ENCODE data around the gene PCDHAC2. TPM values are rescaled to one million over a fixed set of nuclear protein-coding genes. Genes with fewer than 3 reads are reported as not detected.

Gene PCDHAC2
- total RNA-seq, 1 donor from 2014 or later: 2.1 TPM

DNA sequence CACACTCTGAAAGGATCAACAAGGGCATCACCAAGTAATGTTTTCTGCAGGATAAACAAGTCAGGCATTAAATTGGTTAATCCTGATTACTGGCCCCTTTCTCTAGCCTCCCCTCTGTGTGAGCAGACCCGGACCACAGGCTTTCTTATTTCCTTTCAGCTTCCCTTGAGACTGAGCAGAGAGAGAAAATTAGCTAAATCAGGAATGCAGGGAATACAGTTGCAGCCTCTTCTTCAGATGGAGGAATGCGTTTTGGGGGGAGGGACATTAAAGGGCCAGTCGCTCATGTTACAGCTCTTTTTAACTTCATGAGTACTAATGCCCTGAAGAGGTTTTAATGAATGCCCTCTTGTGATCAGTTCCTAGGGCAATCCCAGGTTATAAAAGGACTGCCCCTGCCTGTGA is 19.8 kb downstream of the PCDHAC2 start:
- H3K9ac ChIP-seq (ENCODE audit: low read depth in 1 of 3, low read length in 3 of 3): no peak overlapping the region
- H3K36me3 ChIP-seq (ENCODE audit: control insufficient read depth in 3 of 3, insufficient read depth in 3 of 3, low read length in 3 of 3): no peaks in the 10 kb centered on the region
- H3K9me3 ChIP-seq (ENCODE audit: control insufficient read depth in 3 of 3, low read length in 3 of 3): no peaks in the 10 kb centered on the region
- no peak overlapping the region for H3K27ac ChIP-seq (ENCODE audit: low read depth, low read length)
- no peak overlapping the region for H3K4me3 ChIP-seq (ENCODE audit: low read length in 3 of 3)
- H3K27me3 ChIP-seq (ENCODE audit: control insufficient read depth in 3 of 3, insufficient read depth in 3 of 3, low read length in 3 of 3): no peaks in the 10 kb centered on the region
- H3K4me1 ChIP-seq (ENCODE audit: control insufficient read depth in 3 of 3, insufficient read depth in 3 of 3, low read length in 3 of 3): no peaks in the 10 kb centered on the region

DNA sequence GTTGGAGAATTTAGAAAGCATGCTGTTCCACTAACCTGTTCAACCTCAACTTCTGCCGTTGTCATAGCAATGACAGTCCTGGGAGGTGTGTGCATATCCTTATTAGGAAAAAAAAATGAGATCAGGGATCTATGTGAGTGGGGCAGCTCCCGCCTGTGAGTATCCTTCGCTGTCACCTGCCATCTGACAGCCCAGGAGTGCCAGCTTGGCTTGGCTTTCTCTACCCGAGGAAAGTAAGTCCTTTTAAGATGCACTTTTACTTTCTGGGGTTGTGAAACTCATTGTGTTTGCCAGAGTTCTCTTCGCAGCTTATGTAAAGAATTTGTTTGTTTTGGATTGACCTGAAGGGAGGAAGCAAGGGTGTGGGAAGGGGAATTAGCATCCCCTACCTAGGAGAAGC is 21.8 kb downstream of the PCDHAC2 start:
- Histone ChIP-seq H3K9ac (ENCODE audit: low read depth in 1 of 3, low read length in 3 of 3) (no peak overlapping the region), H3K4me1 (ENCODE audit: control insufficient read depth in 3 of 3, insufficient read depth in 3 of 3, low read length in 3 of 3) (no peaks in the 10 kb centered on the region), H3K27me3 (ENCODE audit: control insufficient read depth in 3 of 3, insufficient read depth in 3 of 3, low read length in 3 of 3) (no peaks in the 10 kb centered on the region)

DNA sequence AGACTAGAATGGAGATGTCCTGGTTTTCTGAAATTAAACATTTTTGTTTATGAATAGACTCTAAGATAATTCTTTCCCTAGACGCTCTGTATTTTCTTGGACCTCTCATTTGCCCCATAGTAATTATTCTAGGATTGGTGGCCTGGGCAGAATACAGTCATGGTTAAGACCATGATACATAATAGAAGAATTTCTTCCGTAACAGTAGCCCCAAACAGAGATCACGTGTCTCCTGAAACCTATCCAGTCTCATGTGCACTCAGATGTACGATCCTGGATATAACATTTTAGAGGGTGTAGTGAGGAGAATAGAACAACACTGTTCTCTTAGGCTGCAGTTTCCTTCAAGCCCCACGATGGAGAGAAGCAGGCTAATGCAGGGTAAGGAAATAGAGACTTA is 22.3 kb downstream of the PCDHAC2 start:
- no peaks in the 10 kb centered on the region for H3K27me3 ChIP-seq (ENCODE audit: control insufficient read depth in 3 of 3, insufficient read depth in 3 of 3, low read length in 3 of 3)
- no peaks in the 10 kb centered on the region for H3K4me1 ChIP-seq (ENCODE audit: control insufficient read depth in 3 of 3, insufficient read depth in 3 of 3, low read length in 3 of 3)

More for the DNA sequence above, 21.8 kb downstream of the PCDHAC2 start:
- Histone ChIP-seq H3K4me3 (ENCODE audit: low read length in 3 of 3) (no peak overlapping the region), H3K9me3 (ENCODE audit: control insufficient read depth in 3 of 3, low read length in 3 of 3) (no peaks in the 10 kb centered on the region), H3K27ac (ENCODE audit: low read depth, low read length) (no peak overlapping the region), H3K36me3 (ENCODE audit: control insufficient read depth in 3 of 3, insufficient read depth in 3 of 3, low read length in 3 of 3) (no peaks in the 10 kb centered on the region)

DNA sequence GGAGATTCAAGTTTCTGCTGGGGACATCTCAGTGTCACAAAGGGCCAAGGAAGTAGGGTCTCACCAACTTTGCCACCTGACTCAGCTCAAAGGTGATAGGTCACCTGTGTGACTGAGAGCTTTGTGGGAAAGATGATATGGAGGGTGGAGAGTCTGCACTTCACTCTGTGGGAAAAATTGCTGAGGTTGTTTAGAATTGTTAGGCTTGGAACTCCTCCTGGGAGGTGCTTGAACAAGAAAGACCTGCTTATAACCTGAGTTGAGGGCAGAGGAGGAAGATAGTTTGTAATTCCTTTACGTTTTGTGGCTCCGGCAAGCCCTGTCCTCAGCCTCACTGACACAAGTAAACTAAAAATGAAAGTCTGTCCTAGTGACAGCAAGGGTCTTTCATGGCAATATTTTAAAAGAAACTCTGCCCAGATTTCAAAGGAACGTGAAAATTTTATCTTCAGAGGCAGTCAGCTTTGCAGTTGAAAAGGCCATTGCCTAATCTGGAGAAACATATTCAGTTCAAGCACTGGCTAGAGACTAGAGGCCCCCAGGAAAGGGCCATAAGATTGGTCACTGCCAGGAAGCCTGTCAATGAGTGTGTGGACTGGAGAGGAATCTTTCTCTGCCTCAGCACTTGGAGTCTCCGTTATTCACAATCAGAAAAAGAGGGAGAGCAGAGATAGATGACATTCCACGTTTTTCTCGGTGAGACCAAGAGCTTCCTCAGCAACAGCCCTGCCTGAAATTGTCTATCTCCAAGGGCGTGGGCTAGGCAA is 23.2 kb downstream of the PCDHAC2 start:
- no peak overlapping the region for H3K27ac ChIP-seq (ENCODE audit: low read depth, low read length)
- no peaks in the 10 kb centered on the region for H3K27me3 ChIP-seq (ENCODE audit: control insufficient read depth in 3 of 3, insufficient read depth in 3 of 3, low read length in 3 of 3)
- no peaks in the 10 kb centered on the region for H3K36me3 ChIP-seq (ENCODE audit: control insufficient read depth in 3 of 3, insufficient read depth in 3 of 3, low read length in 3 of 3)
- H3K4me1 ChIP-seq (ENCODE audit: control insufficient read depth in 3 of 3, insufficient read depth in 3 of 3, low read length in 3 of 3): no peaks in the 10 kb centered on the region
- no peaks in the 10 kb centered on the region for H3K9me3 ChIP-seq (ENCODE audit: control insufficient read depth in 3 of 3, low read length in 3 of 3)
- H3K4me3 ChIP-seq (ENCODE audit: low read length in 3 of 3): no peak overlapping the region
- no peak overlapping the region for H3K9ac ChIP-seq (ENCODE audit: low read depth in 1 of 3, low read length in 3 of 3)

More for the DNA sequence above, 22.3 kb downstream of the PCDHAC2 start:
- no peaks in the 10 kb centered on the region for H3K9me3 ChIP-seq (ENCODE audit: control insufficient read depth in 3 of 3, low read length in 3 of 3)
- H3K36me3 ChIP-seq (ENCODE audit: control insufficient read depth in 3 of 3, insufficient read depth in 3 of 3, low read length in 3 of 3): no peaks in the 10 kb centered on the region
- no peak overlapping the region for H3K27ac ChIP-seq (ENCODE audit: low read depth, low read length)
- no peak overlapping the region for H3K4me3 ChIP-seq (ENCODE audit: low read length in 3 of 3)
- H3K9ac ChIP-seq (ENCODE audit: low read depth in 1 of 3, low read length in 3 of 3): no peak overlapping the region

DNA sequence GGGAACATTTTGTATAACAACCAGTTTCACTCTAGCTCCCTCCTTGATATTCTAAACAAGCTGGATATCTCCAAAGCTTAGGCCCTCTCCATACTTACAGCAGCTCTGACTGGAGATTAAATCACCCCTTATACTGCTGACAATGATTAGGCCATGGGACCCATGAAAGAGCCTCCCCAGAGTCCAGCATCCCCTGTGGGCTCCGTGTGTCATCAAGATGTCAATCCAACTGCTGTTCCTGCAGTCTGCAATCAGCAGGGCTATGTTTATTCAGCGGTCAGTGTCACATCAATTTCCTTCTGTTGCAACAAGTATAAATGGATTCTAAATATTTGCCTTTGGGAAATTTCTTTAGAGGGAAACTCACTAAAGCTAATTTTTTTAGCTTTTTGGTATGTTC is 26.6 kb downstream of the PCDHAC2 start:
- no peak overlapping the region for H3K27ac ChIP-seq (ENCODE audit: low read depth, low read length)
- no peak overlapping the region for H3K4me3 ChIP-seq (ENCODE audit: low read length in 3 of 3)
- no peak overlapping the region for H3K9ac ChIP-seq (ENCODE audit: low read depth in 1 of 3, low read length in 3 of 3)
- H3K9me3 ChIP-seq (ENCODE audit: control insufficient read depth in 3 of 3, low read length in 3 of 3): no peaks in the 10 kb centered on the region
- no peaks in the 10 kb centered on the region for H3K27me3 ChIP-seq (ENCODE audit: control insufficient read depth in 3 of 3, insufficient read depth in 3 of 3, low read length in 3 of 3)
- no peaks in the 10 kb centered on the region for H3K4me1 ChIP-seq (ENCODE audit: control insufficient read depth in 3 of 3, insufficient read depth in 3 of 3, low read length in 3 of 3)
- H3K36me3 ChIP-seq (ENCODE audit: control insufficient read depth in 3 of 3, insufficient read depth in 3 of 3, low read length in 3 of 3): no peaks in the 10 kb centered on the region

DNA sequence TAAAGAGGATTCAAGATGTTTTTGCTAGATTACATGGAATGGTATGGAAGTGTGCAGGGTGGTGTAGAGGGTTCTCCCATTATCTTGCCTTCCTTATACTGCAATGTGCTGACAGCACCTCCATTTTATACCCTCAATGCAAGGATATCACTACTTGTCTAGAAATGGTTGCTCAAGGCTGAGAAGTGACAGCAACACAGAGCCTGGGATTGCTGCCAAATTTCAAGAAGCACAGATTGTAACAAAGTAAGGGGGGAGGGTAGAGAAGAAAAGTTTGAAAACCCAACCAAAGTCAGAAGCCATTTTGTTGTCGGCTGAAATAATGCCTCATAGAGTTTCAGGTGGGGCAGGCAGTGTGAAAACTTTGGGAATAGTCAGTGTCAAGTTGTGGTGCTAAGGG is 29.8 kb downstream of the PCDHAC2 start:
- H3K9me3 ChIP-seq (ENCODE audit: control insufficient read depth in 3 of 3, low read length in 3 of 3): no peaks in the 10 kb centered on the region
- H3K27me3 ChIP-seq (ENCODE audit: control insufficient read depth in 3 of 3, insufficient read depth in 3 of 3, low read length in 3 of 3): no peaks in the 10 kb centered on the region
- H3K4me1 ChIP-seq (ENCODE audit: control insufficient read depth in 3 of 3, insufficient read depth in 3 of 3, low read length in 3 of 3): no peaks in the 10 kb centered on the region
- no peak overlapping the region for H3K9ac ChIP-seq (ENCODE audit: low read depth in 1 of 3, low read length in 3 of 3)
- H3K36me3 ChIP-seq (ENCODE audit: control insufficient read depth in 3 of 3, insufficient read depth in 3 of 3, low read length in 3 of 3): no peaks in the 10 kb centered on the region
- no peak overlapping the region for H3K4me3 ChIP-seq (ENCODE audit: low read length in 3 of 3)
- H3K27ac ChIP-seq (ENCODE audit: low read depth, low read length): no peak overlapping the region

DNA sequence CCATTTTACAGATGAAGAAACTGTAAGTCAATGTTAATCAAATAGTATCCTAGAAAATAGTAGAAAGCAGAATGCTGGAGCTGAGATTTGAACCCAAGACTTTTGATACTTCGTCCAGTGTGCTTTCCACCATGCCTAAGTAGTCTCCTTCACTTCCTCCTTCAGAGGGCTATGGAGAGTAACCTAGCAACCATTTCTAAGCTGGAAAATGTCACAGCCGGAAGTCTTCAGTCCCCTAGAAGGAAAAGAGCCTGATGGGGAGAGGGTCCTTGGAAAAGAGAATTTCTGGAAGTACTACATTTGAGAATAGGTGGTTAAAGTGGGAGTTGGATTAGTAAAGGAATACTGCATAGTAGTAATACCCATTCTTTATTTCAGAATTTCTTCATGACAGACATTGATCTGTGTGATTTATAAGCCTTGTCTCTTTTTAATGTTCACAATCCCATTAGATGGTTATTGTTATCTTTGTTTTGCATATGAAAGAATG is 32.7 kb downstream of the PCDHAC2 start:
- Histone ChIP-seq H3K36me3 (ENCODE audit: control insufficient read depth in 3 of 3, insufficient read depth in 3 of 3, low read length in 3 of 3) (no peaks in the 10 kb centered on the region), H3K4me1 (ENCODE audit: control insufficient read depth in 3 of 3, insufficient read depth in 3 of 3, low read length in 3 of 3) (peaks cover 0 to 4% (median 0%) of the 10 kb centered on the region in 3 donors), H3K4me3 (ENCODE audit: low read length in 3 of 3) (no peak overlapping the region), H3K9me3 (ENCODE audit: control insufficient read depth in 3 of 3, low read length in 3 of 3) (no peaks in the 10 kb centered on the region), H3K27ac (ENCODE audit: low read depth, low read length) (no peak overlapping the region), H3K27me3 (ENCODE audit: control insufficient read depth in 3 of 3, insufficient read depth in 3 of 3, low read length in 3 of 3) (peaks cover 2 to 7% (median 2%) of the 10 kb centered on the region in 3 donors), H3K9ac (ENCODE audit: low read depth in 1 of 3, low read length in 3 of 3) (no peak overlapping the region)

DNA sequence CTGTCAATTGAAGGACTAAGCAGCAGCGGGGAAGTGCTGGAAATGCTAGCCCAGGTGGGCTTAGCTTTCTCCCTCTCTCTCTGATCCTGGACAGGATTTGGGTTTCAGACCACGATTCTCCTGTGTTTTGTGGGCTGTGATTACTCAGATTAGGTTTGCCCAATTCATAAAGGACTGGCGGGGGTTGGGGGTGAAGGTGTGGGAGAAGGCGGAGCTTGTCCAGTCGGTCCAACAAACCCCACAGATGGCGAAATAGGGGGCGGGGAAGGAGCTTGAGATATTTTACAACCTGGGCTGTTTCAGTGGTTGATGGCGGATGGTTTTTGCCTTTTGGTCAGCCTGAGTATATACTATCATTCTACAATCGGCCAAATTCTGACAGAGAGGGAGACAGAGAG is 35.2 kb downstream of the PCDHAC2 start:
- H3K27me3 ChIP-seq (ENCODE audit: control insufficient read depth in 3 of 3, insufficient read depth in 3 of 3, low read length in 3 of 3): peaks cover 2 to 7% (median 2%) of the 10 kb centered on the region in 3 donors
- H3K36me3 ChIP-seq (ENCODE audit: control insufficient read depth in 3 of 3, insufficient read depth in 3 of 3, low read length in 3 of 3): no peaks in the 10 kb centered on the region
- no peaks in the 10 kb centered on the region for H3K9me3 ChIP-seq (ENCODE audit: control insufficient read depth in 3 of 3, low read length in 3 of 3)
- H3K4me1 ChIP-seq (ENCODE audit: control insufficient read depth in 3 of 3, insufficient read depth in 3 of 3, low read length in 3 of 3): peaks cover 0 to 4% (median 0%) of the 10 kb centered on the region in 3 donors
- H3K27ac ChIP-seq (ENCODE audit: low read depth, low read length): no peak overlapping the region
- H3K9ac ChIP-seq (ENCODE audit: low read depth in 1 of 3, low read length in 3 of 3): no peak overlapping the region
- peak overlapping the region in 1 of 3 donors; percentile 51 for H3K4me3 ChIP-seq (ENCODE audit: low read length in 3 of 3)

DNA sequence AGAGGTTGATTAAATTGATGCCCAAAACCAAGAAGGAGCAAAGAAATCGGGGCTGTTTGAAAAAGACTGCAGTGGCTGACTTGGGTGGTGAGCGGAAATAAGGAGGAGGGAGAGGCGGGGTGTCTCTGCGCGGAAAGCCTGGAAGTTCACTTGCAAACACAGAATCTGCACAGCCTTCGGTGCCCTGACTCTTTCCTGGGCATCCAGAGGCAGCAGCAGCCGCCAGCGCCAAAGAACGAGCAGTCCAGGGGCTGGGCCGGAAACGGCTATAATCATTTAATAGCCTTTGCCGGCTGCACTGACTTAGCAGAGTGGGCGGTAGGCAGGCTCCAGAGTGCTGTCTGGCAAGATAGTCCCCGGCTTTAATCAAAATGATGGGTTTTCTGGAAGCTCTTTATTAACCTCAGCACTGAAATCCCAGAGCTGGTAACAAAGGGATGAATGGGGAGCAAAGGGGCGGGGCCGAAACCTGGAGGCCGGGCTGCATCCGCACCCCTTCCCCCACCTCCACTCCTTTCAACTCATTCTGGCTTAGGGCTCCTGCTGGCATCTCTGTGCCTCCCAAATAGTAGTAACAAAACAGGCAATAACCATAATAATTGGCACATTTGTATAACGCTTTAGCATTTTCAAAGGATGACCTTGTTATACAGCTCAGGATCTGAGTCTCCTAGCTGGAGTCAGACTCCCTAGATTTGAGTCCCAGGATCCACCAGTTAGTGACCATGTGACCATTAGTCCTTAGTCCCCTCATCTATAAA is 35.7 kb downstream of the PCDHAC2 start:
- H3K4me3 ChIP-seq (ENCODE audit: low read length in 3 of 3): peak overlapping the region in 1 of 3 donors; percentile 51
- no peaks in the 10 kb centered on the region for H3K36me3 ChIP-seq (ENCODE audit: control insufficient read depth in 3 of 3, insufficient read depth in 3 of 3, low read length in 3 of 3)
- peaks cover 2 to 7% (median 2%) of the 10 kb centered on the region in 3 donors for H3K27me3 ChIP-seq (ENCODE audit: control insufficient read depth in 3 of 3, insufficient read depth in 3 of 3, low read length in 3 of 3)
- no peaks in the 10 kb centered on the region for H3K9me3 ChIP-seq (ENCODE audit: control insufficient read depth in 3 of 3, low read length in 3 of 3)
- H3K27ac ChIP-seq (ENCODE audit: low read depth, low read length): no peak overlapping the region
- no peak overlapping the region for H3K9ac ChIP-seq (ENCODE audit: low read depth in 1 of 3, low read length in 3 of 3)
- peaks cover 0 to 4% (median 0%) of the 10 kb centered on the region in 3 donors for H3K4me1 ChIP-seq (ENCODE audit: control insufficient read depth in 3 of 3, insufficient read depth in 3 of 3, low read length in 3 of 3)

DNA sequence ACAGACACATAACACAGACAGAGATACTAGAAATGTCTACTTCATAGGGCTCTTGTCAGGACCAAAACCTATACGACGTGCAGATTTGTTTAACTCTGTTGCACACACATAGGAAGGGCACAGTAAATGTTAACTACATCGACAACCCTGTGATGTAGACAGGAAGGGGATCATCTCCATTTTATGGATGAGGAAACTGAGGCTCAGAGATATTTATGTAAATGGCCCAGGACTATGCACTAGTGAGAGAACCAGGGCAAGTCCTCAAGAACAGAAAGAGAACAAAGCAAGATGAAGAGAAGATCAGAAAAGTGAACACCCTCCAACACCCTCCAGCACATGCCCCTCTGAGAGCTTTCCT is 36.3 kb downstream of the PCDHAC2 start:
- H3K9me3 ChIP-seq (ENCODE audit: control insufficient read depth in 3 of 3, low read length in 3 of 3): no peaks in the 10 kb centered on the region
- H3K4me1 ChIP-seq (ENCODE audit: control insufficient read depth in 3 of 3, insufficient read depth in 3 of 3, low read length in 3 of 3): peaks cover 0 to 4% (median 0%) of the 10 kb centered on the region in 3 donors
- no peak overlapping the region for H3K4me3 ChIP-seq (ENCODE audit: low read length in 3 of 3)
- no peaks in the 10 kb centered on the region for H3K36me3 ChIP-seq (ENCODE audit: control insufficient read depth in 3 of 3, insufficient read depth in 3 of 3, low read length in 3 of 3)
- peaks cover 2 to 7% (median 2%) of the 10 kb centered on the region in 3 donors for H3K27me3 ChIP-seq (ENCODE audit: control insufficient read depth in 3 of 3, insufficient read depth in 3 of 3, low read length in 3 of 3)
- no peak overlapping the region for H3K9ac ChIP-seq (ENCODE audit: low read depth in 1 of 3, low read length in 3 of 3)
- no peak overlapping the region for H3K27ac ChIP-seq (ENCODE audit: low read depth, low read length)

Measured in skeletal muscle tissue (tissue), 4 donors.